22Rv1 (cell line): ENCODE results near the gene TMEM132D.
"Not testable (repeated sequence)": the region's sequence is repeated elsewhere in the genome, so short reads cannot be mapped to it uniquely, and the experiment has no call there.

Experiments
- H3K27ac ChIP-seq: fragments of 450-650 bp; 2 replicates; pipeline ENCODE4 v1.5.1; 2017
- CTCF ChIP-seq: fragments of 450-650 bp; IDR thresholded peaks from 2 replicates; pipeline ENCODE4 v1.5.1; 2017; ENCODE audit warnings: mild to moderate bottlenecking
- ZFX ChIP-seq: fragments of 450-650 bp; IDR thresholded peaks from 2 replicates; pipeline ENCODE4 v1.6.1; 2017; ENCODE audit warnings: antibody characterized with exemption, borderline replicate concordance

Gene TMEM132D

GRCh38 chr12:129053232-129053631 is 850.6 kb downstream of the TMEM132D start:
- TF ChIP-seq CTCF (no peak), ZFX (no peak)
- no peak overlapping the region for H3K27ac ChIP-seq

GRCh38 chr12:129052373-129052772 is 851.5 kb downstream of the TMEM132D start:
- TF ChIP-seq ZFX (no peak), CTCF (no peak)

GRCh38 chr12:129049917-129050316 is 853.9 kb downstream of the TMEM132D start:
- TF ChIP-seq CTCF, result no peak
- TF ChIP-seq ZFX, result no peak
- H3K27ac ChIP-seq, result no peak overlapping the region

More at GRCh38 chr12:129052373-129052772, 851.5 kb downstream of the TMEM132D start:
- H3K27ac ChIP-seq, result no peak overlapping the region

GRCh38 chr12:129043334-129043733 is 860.5 kb downstream of the TMEM132D start:
- not testable (repeated sequence) for H3K27ac ChIP-seq

GRCh38 chr12:129036135-129036534 is 867.7 kb downstream of the TMEM132D start:
- no peak for TF ChIP-seq CTCF
- TF ChIP-seq ZFX, result no peak
- no peak overlapping the region for H3K27ac ChIP-seq

- TF ChIP-seq CTCF (no peak), ZFX (no peak)
Measured at GRCh38 chr12:129034558-129035289, 869.1 kb downstream of the TMEM132D start.

GRCh38 chr12:129028844-129029243 is 875.0 kb downstream of the TMEM132D start:
- TF ChIP-seq CTCF (no peak), ZFX (no peak)
- H3K27ac ChIP-seq, result no peak overlapping the region

More at GRCh38 chr12:129034558-129035289, 869.1 kb downstream of the TMEM132D start:
- H3K27ac ChIP-seq, result no peak overlapping the region

- H3K27ac ChIP-seq, result no peak overlapping the region
- TF ChIP-seq CTCF (no peak), ZFX (no peak)
Measured at GRCh38 chr12:129025055-129025454, 878.8 kb downstream of the TMEM132D start.
